ENCODE data around the gene SPATA20.

- TF ChIP-seq POLR2A (IDR thresholded peaks at IDR 0.05; ENCODE audit: low read depth, low read length) = no peak
- TF ChIP-seq POLR2AphosphoS5 (IDR thresholded peaks at IDR 0.05; ENCODE audit: insufficient read depth, low read depth, low read length) = no peak
- TF ChIP-seq CTCF (IDR thresholded peaks at IDR 0.05; ENCODE audit: extremely low read depth in 1 of 2, insufficient read depth in 1 of 2, low read depth in 1 of 2, low read length in 2 of 2) = peak in 1 of 2 donors; percentile 2
- no peak for TF ChIP-seq EZH2 (IDR thresholded peaks at IDR 0.05; ENCODE audit: borderline replicate concordance, low read depth, low read length, severe bottlenecking)
- no peak for TF ChIP-seq FOS (IDR thresholded peaks at IDR 0.05; ENCODE audit: borderline replicate concordance, insufficient read depth, low read length)
- TF ChIP-seq JUN (IDR thresholded peaks at IDR 0.05; ENCODE audit: borderline replicate concordance, insufficient read depth, insufficient read length, low read depth) = no peak
- no peak for TF ChIP-seq MAX (IDR thresholded peaks at IDR 0.05; ENCODE audit: insufficient read depth, insufficient read length)
Observed at GRCh38 chr17:50575581-50576210, 28.7 kb downstream of the SPATA20 start.

Data from endothelial cell of umbilical vein (primary cell).